H1 (cell line): ENCODE measurements around the gene ZHX3. TPM values are rescaled to one million over a fixed set of nuclear protein-coding genes. Genes with fewer than 3 reads are reported as not detected.

Experiments used
- CTCF ChIA-PET: fragments of 300-600 bp; sonication (Branson Sonifier 250); formaldehyde crosslinking; loops from one replicate; lab custom pipeline; 2021; ENCODE audit not compliant: partially characterized antibody; lab: Charles Lee
- POLR2A ChIA-PET: fragments of 300-600 bp; sonication (Branson Sonifier 250); formaldehyde crosslinking; loops from one replicate; lab custom pipeline; 2021; ENCODE audit warnings: inconsistent platforms; ENCODE audit not compliant: partially characterized antibody; lab: Charles Lee
- DNase-seq, 2 experiments: peaks; one replicate each; pipeline versions ENCODE4 v3.0.0 to v3.0.0-alpha.2; 2010 to 2022; ENCODE audit warnings: low spot score in 2 of 2, low read depth in 1 of 2, mixed read lengths in 1 of 2
- FAIRE-seq: peaks from 2 replicates; lab custom pipeline; 2011; peaks lifted over from hg19 to GRCh38; lab: Jason Lieb, UNC
- H2AFZ ChIP-seq: 2 replicates; pipeline ENCODE4 v1.8.1; 2012; ENCODE audit warnings: low read length, inconsistent platforms
- H2AK5ac ChIP-seq: 2 replicates; pipeline ENCODE4 v1.6.1; 2013; ENCODE audit warnings: low read depth, low read length
- H2BK120ac ChIP-seq: replicated peaks from 2 replicates; pipeline ENCODE3; 2013; ENCODE audit warnings: low read depth, low read length, inconsistent platforms
- H2BK12ac ChIP-seq: 2 replicates; pipeline ENCODE4 v1.6.1; 2013; ENCODE audit warnings: low read depth, low read length
- H2BK15ac ChIP-seq: 2 replicates; pipeline ENCODE4 v1.6.1; 2013; ENCODE audit warnings: low read length
- H2BK20ac ChIP-seq: 2 replicates; pipeline ENCODE4 v1.6.1; 2013; ENCODE audit warnings: low read length
- H2BK5ac ChIP-seq: 2 replicates; pipeline ENCODE4 v1.6.1; 2013; ENCODE audit warnings: low read depth, low read length
- H3K14ac ChIP-seq: 2 replicates; pipeline ENCODE4 v1.6.1; 2013; ENCODE audit warnings: inconsistent platforms; ENCODE audit not compliant: insufficient read length
- H3K18ac ChIP-seq: 2 replicates; pipeline ENCODE4 v1.6.1; 2013; ENCODE audit warnings: low read length; ENCODE audit errors: extremely low read depth
- H3K23ac ChIP-seq: 2 replicates; pipeline ENCODE4 v1.6.1; 2013; ENCODE audit warnings: inconsistent platforms; ENCODE audit not compliant: insufficient read length
- H3K23me2 ChIP-seq: 2 replicates; pipeline ENCODE4 v1.6.1; 2013; ENCODE audit warnings: low read depth, low read length
- H3K27ac ChIP-seq: 2 replicates; pipeline ENCODE4 v1.6.1; 2011; ENCODE audit warnings: low read depth, low read length, inconsistent platforms
- H3K27me3 ChIP-seq, 4 experiments: replicated peaks in 1 of 4; 1 replicate in 1 of 4; 2 replicates in 3 of 4; pipeline versions ENCODE4 v1.6.1 to v1.8.1; 2011 to 2013; ENCODE audit warnings: low read length in 3 of 4, mild to moderate bottlenecking in 3 of 4, inconsistent platforms in 2 of 4, mixed read lengths in 2 of 4, moderate library complexity in 1 of 4; ENCODE audit not compliant: control insufficient read depth in 3 of 4, insufficient read depth in 3 of 4; ENCODE audit errors: extremely low read depth in 1 of 4
- H3K36me3 ChIP-seq, 4 experiments: 2 replicates each; pipeline versions ENCODE4 v1.6.1 to v1.8.1; 2011 to 2013; ENCODE audit warnings: mild to moderate bottlenecking in 4 of 4, low read length in 3 of 4, moderate library complexity in 2 of 4, control low read depth in 1 of 4, inconsistent platforms in 1 of 4; ENCODE audit not compliant: insufficient read depth in 4 of 4, control insufficient read depth in 2 of 4
- H3K4ac ChIP-seq: replicated peaks from 2 replicates; pipeline ENCODE3; 2013; ENCODE audit warnings: low read length, low read depth, mixed read lengths, inconsistent platforms; ENCODE audit not compliant: insufficient read length
- H3K4me1 ChIP-seq, 4 experiments: replicated peaks in 1 of 4; 1 replicate in 1 of 4; 2 replicates in 3 of 4; pipeline versions ENCODE4 v1.6.1 to v1.8.1; 2011 to 2013; ENCODE audit warnings: low read length in 3 of 4, inconsistent platforms in 2 of 4, mixed read lengths in 1 of 4; ENCODE audit not compliant: insufficient read depth in 4 of 4, control insufficient read depth in 3 of 4
- H3K4me2 ChIP-seq, 2 experiments: 2 replicates each; pipeline versions ENCODE4 v1.6.1 to v1.8.1; 2011 to 2013; ENCODE audit warnings: low read depth in 2 of 2, low read length in 2 of 2, control low read depth in 1 of 2, inconsistent platforms in 1 of 2, mild to moderate bottlenecking in 1 of 2; ENCODE audit not compliant: insufficient read depth in 1 of 2
- H3K4me3 ChIP-seq, 4 experiments: fragments of 200-600, 300-600 bp in 1 of 4; sonication (generic), shearing (Covaris generic), sonication (Bioruptor Twin) in 1 of 4; 2 replicates each; pipeline versions ENCODE4 v1.5.1 to v1.8.1; 2011 to 2016; ENCODE audit warnings: low read length in 4 of 4, low read depth in 3 of 4, control low read depth in 2 of 4, inconsistent platforms in 2 of 4, mild to moderate bottlenecking in 2 of 4, mixed read lengths in 1 of 4, moderate library complexity in 1 of 4; ENCODE audit not compliant: insufficient read depth in 2 of 4; ENCODE audit errors: extremely low read depth in 1 of 4
- H3K56ac ChIP-seq: replicated peaks from 2 replicates; pipeline ENCODE3; 2013; ENCODE audit warnings: low read depth, mild to moderate bottlenecking, mixed read lengths, low read length, inconsistent platforms; ENCODE audit not compliant: insufficient read length
- H3K79me1 ChIP-seq: 2 replicates; pipeline ENCODE4 v1.6.1; 2013; ENCODE audit warnings: low read depth, low read length, control low read depth
- H3K79me2 ChIP-seq, 2 experiments: 2 replicates each; pipeline versions ENCODE4 v1.6.1 to v1.8.1; 2012 to 2013; ENCODE audit warnings: low read length in 2 of 2, mild to moderate bottlenecking in 2 of 2, inconsistent platforms in 1 of 2; ENCODE audit not compliant: insufficient read depth in 2 of 2, control insufficient read depth in 1 of 2
- H3K9ac ChIP-seq, 4 experiments: replicated peaks in 1 of 4; 1 replicate in 1 of 4; 2 replicates in 3 of 4; pipeline versions ENCODE4 v1.6.1 to v1.8.1; 2011 to 2013; ENCODE audit warnings: low read depth in 3 of 4, low read length in 3 of 4, control low read depth in 2 of 4, mild to moderate bottlenecking in 2 of 4, moderate library complexity in 2 of 4, inconsistent platforms in 1 of 4; ENCODE audit errors: extremely low read depth in 1 of 4
- H3K9me3 ChIP-seq, 2 experiments: 2 replicates each; pipeline versions ENCODE4 v1.6.1 to v1.8.1; 2012 to 2013; ENCODE audit warnings: mild to moderate bottlenecking in 2 of 2, moderate library complexity in 2 of 2, control low read depth in 1 of 2, inconsistent platforms in 1 of 2, low read depth in 1 of 2, low read length in 1 of 2, mixed read lengths in 1 of 2; ENCODE audit not compliant: insufficient read depth in 2 of 2
- H4K20me1 ChIP-seq, 2 experiments: replicated peaks in 1 of 2; 2 replicates each; pipeline versions ENCODE3 to v1.8.1; 2011 to 2013; ENCODE audit warnings: inconsistent platforms in 2 of 2, low read length in 2 of 2, mild to moderate bottlenecking in 1 of 2; ENCODE audit not compliant: insufficient read depth in 2 of 2, control insufficient read depth in 1 of 2
- H4K5ac ChIP-seq: 2 replicates; pipeline ENCODE4 v1.6.1; 2013; ENCODE audit warnings: low read length, low read depth, mixed read lengths, inconsistent platforms; ENCODE audit not compliant: insufficient read length
- H4K8ac ChIP-seq: 2 replicates; pipeline ENCODE4 v1.8.0; 2013; ENCODE audit warnings: mild to moderate bottlenecking, moderate library complexity, low read length, inconsistent platforms; ENCODE audit not compliant: insufficient read depth; ENCODE audit errors: extremely low read depth
- H4K91ac ChIP-seq: replicated peaks from 2 replicates; pipeline ENCODE3; 2013; ENCODE audit warnings: low read length, mixed read lengths, inconsistent platforms; ENCODE audit not compliant: insufficient read length
- BCL11A ChIP-seq, 2 experiments: IDR thresholded peaks; one replicate each; pipeline ENCODE4 v1.6.1; 2011; ENCODE audit warnings: low read depth in 2 of 2, low read length in 2 of 2, mild to moderate bottlenecking in 2 of 2
- EGR1 ChIP-seq: IDR thresholded peaks from 2 replicates; pipeline ENCODE4 v1.6.1; 2011; ENCODE audit warnings: low read depth, low read length, borderline replicate concordance
- JUN ChIP-seq: IDR thresholded peaks from 2 replicates; pipeline ENCODE4 v1.6.1; 2011; ENCODE audit warnings: low read depth, mild to moderate bottlenecking, improper control_type of control experiment, low read length
- KDM4A ChIP-seq: IDR thresholded peaks from one replicate; pipeline ENCODE4 v1.7.1; 2012; ENCODE audit warnings: low read depth, mild to moderate bottlenecking, moderate library complexity, low read length, inconsistent platforms; ENCODE audit not compliant: severe bottlenecking
- RXRA ChIP-seq: IDR thresholded peaks from 2 replicates; pipeline ENCODE4 v1.6.1; 2011; ENCODE audit warnings: low read depth, mild to moderate bottlenecking, low read length, moderate library complexity; ENCODE audit not compliant: insufficient read depth
- SIRT6 ChIP-seq: IDR thresholded peaks from one replicate; pipeline ENCODE4 v1.7.1; 2012; ENCODE audit warnings: low read length, inconsistent platforms
- SP4 ChIP-seq: IDR thresholded peaks from 2 replicates; pipeline ENCODE4 v1.6.1; 2012; ENCODE audit warnings: low read length, inconsistent platforms
- SRF ChIP-seq: IDR thresholded peaks from 2 replicates; pipeline ENCODE4 v1.6.1; 2011; ENCODE audit warnings: mild to moderate bottlenecking, low read depth, low read length, moderate library complexity
- TBP ChIP-seq: IDR thresholded peaks from 2 replicates; pipeline ENCODE4 v1.6.1; 2011; ENCODE audit warnings: low read depth, low read length, improper control_type of control experiment
- WGBS, 2 experiments: shearing (Covaris generic) in 1 of 2; methylation state at CpG; one replicate each; pipeline versions ENCODE4 v1.1.6 to v1.1.7; 2013 to 2015; ENCODE audit warnings: low lambda C conversion rate in 2 of 2, mixed read lengths in 2 of 2, inconsistent platforms in 1 of 2, low coverage in 1 of 2, missing lambda C conversion rate in 1 of 2; ENCODE audit not compliant: insufficient replicate concordance in 2 of 2, insufficient coverage in 1 of 2, insufficient read length in 1 of 2; ENCODE audit errors: extremely low coverage in 1 of 2, missing lambda C conversion rate in 1 of 2; 5-methylcytosine and 5-hydroxymethylcytosine counted together
- polyA plus RNA-seq, 7 experiments: library from polyadenylated mRNA; depleted of rRNA in 3 of 7; stranded (reverse) in 5 of 7; unstranded in 2 of 7; fragments of >200 nt in 5 of 7; fragments of 200-250 nt in 2 of 7; gene quantifications; 1 replicate in 5 of 7; 2 replicates in 1 of 7; 4 replicates in 1 of 7; pipeline versions ENCODE4 v1.2.1 to v1.2.3, GENCODE V29; 2011 to 2013; ENCODE audit warnings: missing spikeins in 2 of 7, mixed read lengths in 2 of 7
- total RNA-seq: library from RNA; stranded (reverse); fragmentation: NEBNext Ultra II Directional; extraction: Animal tissue kit (Norgen Biotek cat#: 25700); gene quantifications from 2 replicates; pipeline ENCODE4 v1.2.1, GENCODE V29; 2021
- TF ChIP-seq, protein P1 (sequence below): IDR thresholded peaks from 2 replicates; pipeline ENCODE4 v1.6.1; 2012; ENCODE audit warnings: low read length, inconsistent platforms
- TF ChIP-seq, protein P2 (sequence below): IDR thresholded peaks from 2 replicates; pipeline ENCODE4 v1.6.1; 2012; ENCODE audit warnings: inconsistent platforms
- TF ChIP-seq, protein P3 (sequence below): IDR thresholded peaks from 2 replicates; pipeline ENCODE4 v1.6.1; 2011; ENCODE audit warnings: low read length, improper control_type of control experiment

ZHX3 gene
- total and polyA plus RNA-seq, 2 of the 8 experiments (the other 6 are each of a cell fraction or from before 2014, with no cell fraction given), result 1.00 to 7.8 TPM

DNA sequence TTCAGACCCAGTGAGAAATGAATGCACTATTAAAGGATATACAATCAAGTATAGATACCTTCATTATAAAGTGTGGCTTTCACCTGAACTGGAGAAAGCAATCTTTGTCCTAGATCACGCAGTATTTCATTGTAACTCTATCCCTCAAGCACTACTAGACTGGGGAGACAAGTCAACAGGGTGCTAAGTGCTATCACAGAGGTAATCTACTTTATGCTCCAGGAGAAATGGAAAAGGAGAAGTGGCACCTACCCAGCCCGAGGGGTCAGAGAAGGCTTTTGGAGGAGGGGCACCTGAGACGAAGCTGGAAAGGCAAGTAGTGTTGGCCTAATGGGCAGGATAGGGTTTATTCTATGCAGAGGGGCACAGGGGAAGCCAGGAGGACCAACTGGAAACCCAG lies 17.1 kb downstream of the ZHX3 start:
- Histone ChIP-seq H3K4me2 (no peak overlapping the region), H3K23me2 (no peaks in the 10 kb centered on the region; the same call in 1 of the 2 replicates), H2BK5ac (no peak overlapping the region), H2BK12ac (no peak overlapping the region), H4K8ac (no peak overlapping the region), H2AK5ac (no peak overlapping the region), H3K79me2 (no peaks in the 10 kb centered on the region), H3K56ac (no peak overlapping the region), H3K14ac (no peak overlapping the region), H3K9ac (no peak overlapping the region), H3K4ac (no peak overlapping the region), H3K18ac (no peak overlapping the region), H4K5ac (no peak overlapping the region), H3K27me3 (no peaks in the 10 kb centered on the region), H2AFZ (no peak overlapping the region), H4K91ac (no peak overlapping the region), H4K20me1 (no peaks in the 10 kb centered on the region), H3K79me1 (no peaks in the 10 kb centered on the region), H2BK15ac (no peak overlapping the region), H3K27ac (no peak overlapping the region), H3K9me3 (no peaks in the 10 kb centered on the region), H3K4me3 (no peak overlapping the region), H3K36me3 (no peaks in the 10 kb centered on the region), H2BK120ac (no peak overlapping the region), H3K23ac (no peak overlapping the region), H2BK20ac (no peak overlapping the region), H3K4me1 (peaks cover 0 to 3% (median 3%) of the 10 kb centered on the region in 4 experiments; a peak in 3 of 7 replicates)
- POLR2A ChIA-PET, result no interaction called here
- 80% methylated on average over 3 of the region's 3 CpGs; no CpG with 5 or more reads in 1 of the 2 experiments for WGBS, 2 experiments
- DNase-seq (no peak), FAIRE-seq (no peak)
- CTCF ChIA-PET, result no interaction called here
- TF ChIP-seq, protein P1, sequence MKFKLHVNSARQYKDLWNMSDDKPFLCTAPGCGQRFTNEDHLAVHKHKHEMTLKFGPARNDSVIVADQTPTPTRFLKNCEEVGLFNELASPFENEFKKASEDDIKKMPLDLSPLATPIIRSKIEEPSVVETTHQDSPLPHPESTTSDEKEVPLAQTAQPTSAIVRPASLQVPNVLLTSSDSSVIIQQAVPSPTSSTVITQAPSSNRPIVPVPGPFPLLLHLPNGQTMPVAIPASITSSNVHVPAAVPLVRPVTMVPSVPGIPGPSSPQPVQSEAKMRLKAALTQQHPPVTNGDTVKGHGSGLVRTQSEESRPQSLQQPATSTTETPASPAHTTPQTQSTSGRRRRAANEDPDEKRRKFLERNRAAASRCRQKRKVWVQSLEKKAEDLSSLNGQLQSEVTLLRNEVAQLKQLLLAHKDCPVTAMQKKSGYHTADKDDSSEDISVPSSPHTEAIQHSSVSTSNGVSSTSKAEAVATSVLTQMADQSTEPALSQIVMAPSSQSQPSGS, result no peak
- TF ChIP-seq RXRA (no peak), SRF (no peak), SIRT6 (no peak), SP4 (no peak), TBP (no peak), BCL11A (IDR thresholded peaks at IDR 0.05; ENCODE audit: low read depth in 2 of 2, low read length in 2 of 2) (no peak), JUN (no peak), KDM4A (no peak), EGR1 (no peak)
- TF ChIP-seq, protein P2, sequence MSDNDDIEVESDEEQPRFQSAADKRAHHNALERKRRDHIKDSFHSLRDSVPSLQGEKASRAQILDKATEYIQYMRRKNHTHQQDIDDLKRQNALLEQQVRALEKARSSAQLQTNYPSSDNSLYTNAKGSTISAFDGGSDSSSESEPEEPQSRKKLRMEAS, result no peak
- TF ChIP-seq, protein P3, sequence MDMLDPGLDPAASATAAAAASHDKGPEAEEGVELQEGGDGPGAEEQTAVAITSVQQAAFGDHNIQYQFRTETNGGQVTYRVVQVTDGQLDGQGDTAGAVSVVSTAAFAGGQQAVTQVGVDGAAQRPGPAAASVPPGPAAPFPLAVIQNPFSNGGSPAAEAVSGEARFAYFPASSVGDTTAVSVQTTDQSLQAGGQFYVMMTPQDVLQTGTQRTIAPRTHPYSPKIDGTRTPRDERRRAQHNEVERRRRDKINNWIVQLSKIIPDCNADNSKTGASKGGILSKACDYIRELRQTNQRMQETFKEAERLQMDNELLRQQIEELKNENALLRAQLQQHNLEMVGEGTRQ, result no peak
